HCT116 (cell line): ENCODE results near the gene CFAP58. TPM values are rescaled to one million over a fixed set of nuclear protein-coding genes. Genes with fewer than 3 reads are reported as not detected.

Source experiments
- ATAC-seq: fragments of 200-7000 bp; cut with Tn5 transposase; 2 replicates; pipeline ENCODE4 v1.9.1; 2020; ENCODE audit warnings: mild to moderate bottlenecking, moderate library complexity
- BruUV-seq: library from RNA; stranded (reverse); fragments of 400-500 nt; replicated peaks from 2 replicates; lab custom pipeline; 2021; lab: Mats Ljungman, UMichigan
- CTCF ChIA-PET: fragments of 300-600 bp; sonication (Branson Sonifier 250); formaldehyde crosslinking; loops from one replicate; lab custom pipeline; 2021; ENCODE audit warnings: antibody characterized with exemption; lab: Charles Lee
- POLR2A ChIA-PET: fragments of 300-600, 350-600 bp; sonication (Branson Sonifier 250); formaldehyde crosslinking; loops from one replicate; lab custom pipeline; 2021; ENCODE audit warnings: antibody characterized with exemption; lab: Charles Lee
- RAD21 ChIA-PET, 2 experiments: fragments of 300-600 bp; sonication (Branson Sonifier 250); formaldehyde crosslinking; loops; one replicate each; lab custom pipeline; 2023; ENCODE audit warnings: low total read pairs in 2 of 2; ENCODE audit not compliant: uncharacterized antibody in 2 of 2, unreplicated experiment in 2 of 2, low non-redundant PET in 1 of 2; lab: Charles Lee
- DNase-seq: peaks from one replicate; pipeline ENCODE4 v3.0.0-alpha.2; 2010; ENCODE audit warnings: low read depth, low spot score
- H2AFZ ChIP-seq: fragments of 200-600 bp; shearing (Covaris generic), sonication (generic); 2 replicates; pipeline ENCODE4 v1.6.1; 2017; ENCODE audit warnings: low read depth, mixed run types, mixed read lengths, antibody characterized with exemption, low read length; ENCODE audit not compliant: poor library complexity, severe bottlenecking
- H3K27ac ChIP-seq: 2 replicates; pipeline ENCODE4 v1.5.1; 2012; ENCODE audit warnings: low read depth, low read length
- H3K27me3 ChIP-seq: fragments of 200-600 bp; sonication (generic); 2 replicates; pipeline ENCODE4 v1.6.1; 2016; ENCODE audit warnings: mixed run types, low read length, mixed read lengths; ENCODE audit not compliant: insufficient read depth
- H3K36me3 ChIP-seq, 2 experiments: fragments of 200-500 bp in 1 of 2; fragments of 200-600 bp in 1 of 2; sonication (Bioruptor generic) in 1 of 2; sonication (generic) in 1 of 2; 2 replicates each; pipeline versions ENCODE4 v1.5.1 to v1.6.1; 2014 to 2016; ENCODE audit warnings: low read length in 2 of 2, inconsistent platforms in 1 of 2, mixed read lengths in 1 of 2, mixed run types in 1 of 2; ENCODE audit not compliant: insufficient read depth in 2 of 2, control insufficient read depth in 1 of 2
- H3K4me1 ChIP-seq, 2 experiments: fragments of 200-600 bp in 1 of 2; sonication (generic) in 1 of 2; 2 replicates each; pipeline versions ENCODE4 v1.5.1 to v1.6.1; 2012 to 2017; ENCODE audit warnings: low read length in 2 of 2, inconsistent platforms in 1 of 2, mild to moderate bottlenecking in 1 of 2, mixed read lengths in 1 of 2, mixed run types in 1 of 2, moderate library complexity in 1 of 2; ENCODE audit not compliant: insufficient read depth in 2 of 2, control insufficient read depth in 1 of 2
- H3K4me2 ChIP-seq: fragments of 200-600 bp; sonication (generic); 2 replicates; pipeline ENCODE4 v1.6.1; 2017; ENCODE audit warnings: mixed run types, low read length, mixed read lengths
- H3K4me3 ChIP-seq, 2 experiments: fragments of 200-600 bp in 1 of 2; sonication (generic) in 1 of 2; replicated peaks in 1 of 2; 2 replicates each; pipeline ENCODE4 v1.5.1; 2011 to 2016; ENCODE audit warnings: low read length in 2 of 2, control low read depth in 1 of 2, low read depth in 1 of 2, mild to moderate bottlenecking in 1 of 2, mixed read lengths in 1 of 2, mixed run types in 1 of 2
- H3K79me2 ChIP-seq: fragments of 200-600 bp; sonication (generic); 2 replicates; pipeline ENCODE4 v1.6.1; 2017; ENCODE audit warnings: mild to moderate bottlenecking, mixed run types, low read length, moderate library complexity, mixed read lengths; ENCODE audit not compliant: insufficient read depth
- H3K9ac ChIP-seq: fragments of 200-600 bp; sonication (generic); 2 replicates; pipeline ENCODE4 v1.6.1; 2016; ENCODE audit warnings: low read length, mixed read lengths
- H3K9me2 ChIP-seq: fragments of 200-600 bp; sonication (generic), shearing (Covaris generic); 2 replicates; pipeline ENCODE4 v1.6.1; 2017; ENCODE audit warnings: mixed run types, mild to moderate bottlenecking, moderate library complexity; ENCODE audit not compliant: insufficient read depth
- H3K9me3 ChIP-seq, 2 experiments: fragments of 200-500 bp in 1 of 2; fragments of 200-600 bp in 1 of 2; sonication (Bioruptor generic) in 1 of 2; sonication (generic) in 1 of 2; 2 replicates each; pipeline ENCODE4 v1.6.1; 2014 to 2017; ENCODE audit warnings: low read length in 2 of 2, mixed read lengths in 2 of 2, inconsistent platforms in 1 of 2, low read depth in 1 of 2, mild to moderate bottlenecking in 1 of 2, mixed run types in 1 of 2, moderate library complexity in 1 of 2; ENCODE audit not compliant: control insufficient read depth in 1 of 2, insufficient read depth in 1 of 2
- H4K20me1 ChIP-seq: fragments of 200-600 bp; sonication (generic), shearing (Covaris generic); 2 replicates; pipeline ENCODE4 v1.6.1; 2017; ENCODE audit warnings: mixed run types, mild to moderate bottlenecking, moderate library complexity; ENCODE audit not compliant: insufficient read depth
- ATF3 ChIP-seq: IDR thresholded peaks from 2 replicates; pipeline ENCODE4 v1.6.1; 2012
- CBX3 ChIP-seq: IDR thresholded peaks from 2 replicates; pipeline ENCODE4 v1.6.1; 2012; ENCODE audit warnings: low read depth
- CEBPB ChIP-seq: IDR thresholded peaks from 2 replicates; pipeline ENCODE4 v1.6.1; 2012; ENCODE audit warnings: low read depth
- CTCF ChIP-seq, 3 experiments: fragments of 200-600 bp in 1 of 3; sonication (generic) in 1 of 3; IDR thresholded peaks in 2 of 3; conservative IDR thresholded peaks in 1 of 3; 2 replicates each; pipeline ENCODE4 v1.5.1; 2012 to 2017; ENCODE audit warnings: low read depth in 2 of 3, low read length in 2 of 3, antibody characterized with exemption in 1 of 3, borderline replicate concordance in 1 of 3, control low read depth in 1 of 3, mild to moderate bottlenecking in 1 of 3, mixed read lengths in 1 of 3, mixed run types in 1 of 3, moderate library complexity in 1 of 3; ENCODE audit not compliant: insufficient read depth in 1 of 3
- EGR1 ChIP-seq: IDR thresholded peaks from 2 replicates; pipeline ENCODE4 v1.6.1; 2012; ENCODE audit warnings: low read depth
- ELF1 ChIP-seq: IDR thresholded peaks from 2 replicates; pipeline ENCODE4 v1.6.1; 2012; ENCODE audit warnings: low read depth, borderline replicate concordance
- EZH2 ChIP-seq: fragments of 200-600 bp; sonication (generic); IDR thresholded peaks from 2 replicates; pipeline ENCODE4 v1.6.1; 2017; ENCODE audit warnings: antibody characterized with exemption, mixed run types
- EZH2phosphoT487 ChIP-seq: fragments of 200-600 bp; IDR thresholded peaks from 2 replicates; pipeline ENCODE4 v1.6.1; 2018; ENCODE audit warnings: antibody characterized with exemption, borderline replicate concordance
- MAX ChIP-seq: IDR thresholded peaks from 2 replicates; pipeline ENCODE4 v1.6.1; 2012
- POLR2A ChIP-seq: IDR thresholded peaks from 2 replicates; pipeline ENCODE4 v1.7.0; 2011; ENCODE audit warnings: borderline replicate concordance; ENCODE audit not compliant: insufficient read depth, insufficient read length; ENCODE audit errors: extremely low read depth
- POLR2AphosphoS5 ChIP-seq: IDR thresholded peaks from 2 replicates; pipeline ENCODE4 v1.6.1; 2011; ENCODE audit warnings: mild to moderate bottlenecking, low read depth, low read length, moderate library complexity
- RAD21 ChIP-seq: IDR thresholded peaks from 2 replicates; pipeline ENCODE4 v1.6.1; 2012; ENCODE audit warnings: low read depth, mild to moderate bottlenecking
- SIN3A ChIP-seq: IDR thresholded peaks from 2 replicates; pipeline ENCODE4 v1.6.1; 2012; ENCODE audit warnings: low read depth
- SP1 ChIP-seq: IDR thresholded peaks from 2 replicates; pipeline ENCODE4 v1.6.1; 2012; ENCODE audit warnings: low read depth
- SRF ChIP-seq: IDR thresholded peaks from 2 replicates; pipeline ENCODE4 v1.6.1; 2012; ENCODE audit warnings: low read depth
- TCF7L2 ChIP-seq: IDR thresholded peaks from 2 replicates; pipeline ENCODE4 v1.7.0; 2011; ENCODE audit warnings: borderline replicate concordance, inconsistent platforms; ENCODE audit not compliant: insufficient read depth, insufficient read length; ENCODE audit errors: extremely low read depth
- YY1 ChIP-seq: IDR thresholded peaks from 2 replicates; pipeline ENCODE4 v1.6.1; 2011; ENCODE audit warnings: low read length, low read depth, moderate library complexity, mild to moderate bottlenecking; ENCODE audit not compliant: insufficient replicate concordance; ENCODE audit errors: extremely low read depth
- ZFX ChIP-seq: fragments of 450-650 bp; IDR thresholded peaks from 2 replicates; pipeline ENCODE4 v1.6.1; 2017
- intact Hi-C: fragments of 100-400 bp; cut with micrococcal nuclease; formaldehyde crosslinking; loops from 2 replicates; pipeline ENCODE4 v1.10.0; 2022
- total RNA-seq: library from RNA; stranded (reverse); gene quantifications from one replicate; pipeline ENCODE4 v1.2.1, GENCODE V29; 2021; ENCODE audit not compliant: unreplicated experiment

Gene CFAP58
- total RNA-seq, 1 experiment from 2014 or later, result 0.91 TPM

- BruUV-seq, result no TSS peak
Measured at GRCh38 chr10:104449391-104449790, 95.8 kb downstream of the CFAP58 start.

GRCh38 chr10:104450490-104450889 is 96.9 kb downstream of the CFAP58 start:
- Histone ChIP-seq H4K20me1 (no peaks in the 10 kb centered on the region), H3K9ac (no peak overlapping the region), H3K36me3 (no peaks in the 10 kb centered on the region), H3K27me3 (peaks cover 86% of the 10 kb centered on the region), H3K27ac (no peak overlapping the region), H3K79me2 (no peaks in the 10 kb centered on the region), H3K9me2 (no peaks in the 10 kb centered on the region), H3K4me2 (no peak overlapping the region), H2AFZ (no peak overlapping the region), H3K4me3 (no peak overlapping the region), H3K4me1 (no peaks in the 10 kb centered on the region), H3K9me3 (no peaks in the 10 kb centered on the region)
- intact Hi-C loops, result no loop called here
- ChIA-PET POLR2A (no interaction called here), RAD21 (no interaction called here), CTCF (no interaction called here)
- ATAC-seq (no peak), DNase-seq (no peak)
- BruUV-seq, result no TSS peak
- no peak for TF ChIP-seq TCF7L2
- TF ChIP-seq POLR2A, result no peak
- TF ChIP-seq SP1, result no peak
- TF ChIP-seq EGR1, result no peak
- TF ChIP-seq EZH2, result no peak
- TF ChIP-seq CTCF (IDR thresholded peaks at IDR 0.05 in 2 of 3, conservative IDR thresholded peaks at IDR 0.05 in 1 of 3; ENCODE audit: borderline replicate concordance in 1 of 3, insufficient read depth in 1 of 3, low read depth in 2 of 3, low read length in 2 of 3), result no peak
- no peak for TF ChIP-seq MAX
- no peak for TF ChIP-seq ATF3
- no peak for TF ChIP-seq RAD21
- TF ChIP-seq CEBPB, result no peak
- no peak for TF ChIP-seq ZFX
- TF ChIP-seq YY1, result no peak
- TF ChIP-seq CBX3, result no peak
- TF ChIP-seq SRF, result no peak
- no peak for TF ChIP-seq ELF1

More at GRCh38 chr10:104449391-104449790, 95.8 kb downstream of the CFAP58 start:
- ChIA-PET CTCF (no interaction called here), RAD21 (no interaction called here), POLR2A (no interaction called here)
- Histone ChIP-seq H3K9me2 (no peaks in the 10 kb centered on the region), H3K27ac (no peak overlapping the region), H4K20me1 (no peaks in the 10 kb centered on the region), H3K4me3 (no peak overlapping the region), H3K79me2 (no peaks in the 10 kb centered on the region), H3K4me1 (no peaks in the 10 kb centered on the region), H3K9me3 (no peaks in the 10 kb centered on the region), H3K27me3 (peaks cover 84% of the 10 kb centered on the region), H3K36me3 (no peaks in the 10 kb centered on the region), H3K9ac (no peak overlapping the region), H2AFZ (no peak overlapping the region), H3K4me2 (no peak overlapping the region)
- intact Hi-C loops, result no loop called here
- no peak for ATAC-seq
- TF ChIP-seq EZH2 (no peak), POLR2AphosphoS5 (no peak), SIN3A (no peak), EZH2phosphoT487 (0 out of 2 replicates have a peak, but pooled peaks have one; percentile 73), YY1 (no peak), ELF1 (no peak), CBX3 (no peak), SP1 (no peak)
- no peak for DNase-seq
